Prostate gland (tissue), 2 donors: Measurements from ENCODE around the gene PRF1.

Source experiments
- CTCF ChIP-seq, 4 experiments: fragments of 200-600 bp in 2 of 4; fragments of 450-650 bp in 2 of 4; sonication (generic) in 2 of 4; IDR thresholded peaks; 1 replicate in 3 of 4; 2 replicates in 1 of 4; pipeline ENCODE4 v1.5.1; 2016 to 2019; ENCODE audit warnings: antibody characterized with exemption in 4 of 4, mild to moderate bottlenecking in 2 of 4, moderate library complexity in 2 of 4
- POLR2A ChIP-seq: fragments of 450-650 bp; IDR thresholded peaks from one replicate; pipeline ENCODE4 v1.6.1; 2016; ENCODE audit warnings: antibody characterized with exemption, mild to moderate bottlenecking
- POLR2AphosphoS5 ChIP-seq: sonication (generic); formaldehyde crosslinking; IDR thresholded peaks from one replicate; pipeline ENCODE4 v1.6.1; 2017; ENCODE audit warnings: antibody characterized with exemption

DNA sequence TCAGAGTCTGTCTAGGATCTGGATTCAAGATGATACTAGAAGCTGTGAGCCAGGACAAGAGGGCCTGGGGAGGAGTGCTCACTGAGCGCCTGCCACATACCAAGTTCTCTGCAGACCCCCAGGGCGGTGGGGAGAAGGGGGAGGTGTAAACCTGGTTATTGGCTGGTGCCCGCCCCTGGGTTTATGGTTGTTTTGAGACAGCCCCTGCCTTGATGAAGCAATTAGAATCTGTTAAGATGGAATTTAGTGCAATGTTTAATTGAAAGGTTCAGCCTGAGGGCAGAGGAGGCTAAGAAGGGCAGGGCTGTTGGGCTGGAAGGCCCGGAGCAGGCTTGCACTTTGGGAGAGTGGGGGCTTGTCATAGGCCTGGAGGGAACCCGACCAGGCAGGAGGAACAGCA is 42.7 kb downstream of the PRF1 start:
- no peak for TF ChIP-seq POLR2A
- no peak for TF ChIP-seq CTCF (IDR thresholded peaks at IDR 0.05)
- TF ChIP-seq POLR2AphosphoS5 = no peak
